GM21529 (cell line): ENCODE results near the gene RFTN2.
"Not testable (repeated sequence)": the region's sequence is repeated elsewhere in the genome, so short reads cannot be mapped to it uniquely, and the experiment has no call there.

ENCODE experiments used
- ATAC-seq: cut with Tn5 transposase; IDR thresholded peaks from one replicate; pipeline ENCODE4 v1.9.1; 2021; ENCODE audit not compliant: unreplicated experiment

The RFTN2 gene

DNA sequence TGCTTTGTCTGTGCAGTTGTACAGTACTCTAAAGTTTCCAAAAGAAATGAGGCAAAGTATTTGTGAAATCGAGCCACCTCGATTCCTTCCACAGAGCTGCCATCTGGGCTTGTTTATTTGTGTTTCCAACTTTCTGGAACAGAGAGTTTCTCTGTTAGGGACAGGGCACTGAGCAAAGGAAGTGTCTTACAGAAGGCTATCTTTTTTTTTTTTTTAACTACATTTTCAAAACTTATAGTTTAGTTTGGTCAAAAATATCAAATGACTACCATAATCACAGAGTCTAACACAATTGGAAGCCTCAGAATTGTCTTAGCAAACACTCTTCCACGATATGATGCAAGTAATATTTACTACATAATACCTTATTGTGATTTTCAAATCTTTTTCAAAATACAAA lies 796 bp downstream of the RFTN2 start:
- ATAC-seq = no peak

DNA sequence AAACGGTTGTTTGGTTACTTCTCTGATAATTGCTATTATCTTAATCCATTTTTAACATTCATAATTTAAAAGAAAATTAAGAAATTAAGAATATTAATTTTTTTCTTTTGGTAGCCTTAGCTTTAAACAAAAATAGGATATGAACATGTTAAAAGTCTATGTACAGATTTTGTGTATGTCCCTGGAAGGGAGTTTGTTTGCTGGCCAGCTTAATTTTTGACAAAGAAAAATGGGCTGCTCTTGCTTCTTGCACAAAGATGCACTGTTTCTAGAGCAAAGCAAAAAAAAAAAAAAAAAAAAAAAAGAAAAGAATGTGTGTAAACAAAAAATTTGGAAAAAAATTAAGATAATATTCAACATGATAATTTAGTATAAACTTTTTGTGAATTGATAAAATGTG lies 1.3 kb downstream of the RFTN2 start:
- no peak for ATAC-seq

DNA sequence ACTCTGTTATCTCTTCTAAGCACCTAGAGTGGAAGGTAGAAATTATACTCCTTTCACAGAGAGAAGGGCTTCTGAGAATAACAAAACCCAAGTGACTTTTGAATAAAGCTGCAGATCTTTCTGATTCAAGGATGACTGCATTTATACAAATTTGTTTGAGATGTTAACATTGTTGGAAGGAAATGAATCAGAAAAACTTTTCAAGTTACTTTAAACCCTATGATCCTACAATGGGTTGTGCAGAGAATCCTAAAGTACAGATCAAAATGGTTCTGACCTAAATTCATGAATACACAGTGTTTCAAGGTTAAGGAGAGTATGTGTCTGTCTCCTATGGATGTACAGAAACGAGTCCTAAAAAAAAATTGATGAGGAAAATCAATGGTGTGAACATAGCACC lies 1.8 kb downstream of the RFTN2 start:
- ATAC-seq = no peak

DNA sequence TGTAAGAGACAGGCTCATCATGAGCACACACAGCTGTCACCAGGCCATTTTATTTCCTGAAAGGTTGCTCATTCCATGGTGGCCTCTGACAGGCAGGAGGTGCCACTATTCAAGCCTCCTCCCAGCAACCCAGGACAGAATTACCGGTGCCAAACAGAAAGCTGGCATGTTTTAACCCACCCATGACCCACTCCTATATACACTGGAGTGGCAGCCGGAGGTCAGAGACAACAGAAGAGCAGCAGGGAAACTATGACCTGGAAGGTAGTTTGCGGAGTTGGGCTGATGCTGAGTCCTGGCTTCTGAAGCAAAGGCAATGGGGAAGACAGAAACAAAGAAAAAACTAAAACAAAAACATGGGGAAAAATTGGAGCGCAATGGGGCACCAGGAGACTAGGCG lies 2.3 kb downstream of the RFTN2 start:
- no peak for ATAC-seq

DNA sequence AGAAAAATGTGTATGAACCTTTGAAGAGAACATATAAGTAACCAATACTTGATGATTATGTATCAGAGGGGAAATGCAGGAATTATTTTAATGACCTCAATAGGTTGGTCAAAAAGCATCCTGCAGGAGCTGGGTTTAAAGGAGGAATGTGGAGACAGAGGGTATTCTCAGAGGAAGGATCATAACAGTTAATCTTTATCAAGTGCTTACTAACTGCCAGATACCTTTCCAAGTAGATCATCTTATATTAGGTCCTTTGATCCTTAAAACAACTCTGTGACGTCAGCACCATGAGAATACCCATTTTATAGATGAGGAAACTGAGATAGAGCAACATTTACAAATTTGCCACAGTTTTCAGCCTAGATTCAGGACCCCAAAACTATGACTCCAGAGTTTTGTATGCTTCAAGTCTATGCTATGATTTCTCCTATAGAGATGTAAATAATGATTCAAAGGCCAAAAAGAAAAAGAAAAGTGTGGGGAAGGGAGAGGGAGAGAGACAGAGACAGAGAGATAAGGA lies 3.0 kb downstream of the RFTN2 start:
- no peak for ATAC-seq

DNA sequence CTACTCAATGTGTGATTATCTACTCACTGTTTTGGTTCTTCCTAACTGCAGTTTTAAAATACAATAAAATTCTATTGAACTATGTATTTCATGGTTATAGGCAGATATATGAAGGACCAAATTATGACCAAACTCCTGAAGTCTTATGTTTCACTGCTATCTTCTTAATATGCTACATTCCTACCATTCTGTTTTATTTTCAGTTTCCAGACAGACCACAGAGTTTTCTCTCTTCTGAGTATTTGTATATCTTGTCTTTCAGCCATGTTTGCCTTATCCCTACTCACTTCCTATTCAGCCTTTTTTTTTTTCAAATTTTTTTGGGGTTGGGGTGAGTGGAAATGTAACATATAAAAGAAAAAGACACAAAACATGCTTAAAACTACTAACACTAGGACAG lies 6.3 kb downstream of the RFTN2 start:
- no peak for ATAC-seq

DNA sequence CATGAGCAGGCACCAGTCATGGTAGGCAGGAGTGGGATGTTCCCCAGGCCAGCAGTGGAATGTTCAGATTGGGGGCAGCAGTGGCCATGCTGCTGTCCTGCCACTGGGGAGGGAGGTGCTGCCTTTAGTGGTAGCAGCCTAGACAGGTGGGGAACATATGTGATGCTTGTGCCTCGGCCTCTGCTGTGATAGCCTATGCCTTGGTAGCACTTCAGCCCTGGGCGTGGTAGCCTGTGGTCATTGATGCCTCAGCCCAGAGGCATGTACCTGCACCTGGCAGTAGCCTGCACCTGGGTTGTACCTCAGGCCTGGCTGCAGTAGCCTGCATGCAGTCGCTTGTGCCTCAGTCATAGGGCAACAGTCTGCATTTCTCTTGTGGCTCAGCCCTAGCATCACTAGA lies 7.1 kb downstream of the RFTN2 start:
- no peak for ATAC-seq

DNA sequence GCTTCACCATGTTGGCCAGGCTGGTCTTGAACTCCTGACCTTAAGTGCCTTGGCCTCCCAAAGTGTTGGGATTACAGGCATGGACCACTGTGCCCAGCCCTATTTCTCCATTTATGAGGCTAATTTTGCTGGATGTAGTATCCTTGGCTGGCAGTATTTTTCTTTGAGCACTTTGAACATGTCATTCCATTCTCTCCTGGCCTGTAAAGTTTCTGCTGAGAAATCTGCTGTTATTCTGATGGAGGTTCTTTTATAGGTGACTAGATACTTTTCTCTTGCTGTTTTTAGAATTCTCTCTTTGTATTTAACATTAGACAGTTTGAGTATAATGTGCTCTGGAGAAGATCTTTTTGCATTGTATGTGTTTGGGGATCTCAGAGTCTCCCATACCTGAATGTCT lies 9.1 kb downstream of the RFTN2 start:
- no peak for ATAC-seq

DNA sequence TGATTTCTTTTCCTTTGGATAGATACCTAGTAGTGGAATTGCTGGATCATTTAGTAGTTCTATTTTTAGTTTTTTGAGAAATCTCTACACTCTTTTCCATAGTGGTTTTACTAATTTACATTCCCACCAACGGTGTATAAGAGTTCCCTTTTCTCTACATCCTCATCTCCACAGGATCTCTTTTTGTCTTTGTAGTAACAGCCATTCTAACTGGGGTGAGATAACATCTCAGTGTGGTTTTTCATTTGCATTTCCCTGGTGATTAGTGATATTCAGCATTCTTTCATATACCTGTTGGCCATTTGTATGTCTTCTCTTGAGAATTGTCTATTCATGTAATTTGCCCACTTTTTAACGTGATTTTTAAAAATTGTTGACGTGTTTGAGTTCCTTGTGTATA lies 13.8 kb downstream of the RFTN2 start:
- no peak for ATAC-seq

DNA sequence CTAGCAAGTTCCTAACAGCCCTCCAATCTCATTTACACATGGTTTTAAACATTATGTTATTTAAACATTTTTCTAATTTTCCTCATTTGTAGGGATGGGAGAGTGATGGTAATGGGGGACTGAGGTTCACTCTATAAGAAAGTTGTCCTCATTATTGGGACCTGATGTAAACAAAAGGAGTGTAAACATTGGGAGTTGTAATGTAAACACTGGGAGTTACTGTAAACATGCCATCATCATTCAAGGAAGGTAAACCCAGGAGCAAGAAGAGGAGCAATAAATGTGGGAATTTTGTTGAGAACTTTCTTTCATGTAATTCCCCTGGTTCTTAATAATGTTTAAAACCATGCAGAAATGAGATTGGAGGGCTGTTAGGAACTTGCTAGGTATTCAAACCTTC lies 17.8 kb downstream of the RFTN2 start:
- no peak for ATAC-seq

DNA sequence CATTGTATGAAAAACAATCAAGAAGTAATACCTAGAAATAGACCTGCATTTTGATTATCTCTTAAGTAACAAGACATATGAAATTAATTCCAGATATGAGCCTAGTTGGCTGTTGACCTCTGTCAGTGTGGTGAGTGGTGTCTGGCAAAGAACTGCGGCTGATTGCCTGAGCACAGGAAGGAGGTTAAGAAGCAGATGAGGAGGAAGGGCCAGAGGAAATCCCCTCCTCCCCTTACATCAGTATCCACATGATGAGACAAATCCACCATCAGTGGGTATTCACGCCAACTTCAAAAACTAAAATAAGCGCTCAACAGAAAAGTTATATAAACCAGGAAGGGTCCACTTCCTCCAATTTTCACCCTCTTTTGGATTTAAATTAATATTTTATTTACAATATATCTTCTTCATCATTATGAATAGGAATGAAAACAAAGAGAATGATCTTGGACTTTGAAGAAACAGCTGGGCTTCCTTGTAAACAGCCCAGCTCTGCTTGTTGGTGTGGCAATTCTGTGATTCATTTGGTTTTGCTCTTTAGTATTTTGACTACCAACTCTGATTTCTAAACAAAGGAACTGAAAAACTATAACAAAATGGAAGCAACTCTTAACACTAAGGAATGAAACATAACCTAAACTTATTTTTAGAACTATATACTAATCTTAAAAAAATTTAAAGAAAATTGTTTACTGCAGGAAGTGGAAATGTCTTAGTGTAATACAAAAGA lies 27.3 kb downstream of the RFTN2 start:
- ATAC-seq = no peak

DNA sequence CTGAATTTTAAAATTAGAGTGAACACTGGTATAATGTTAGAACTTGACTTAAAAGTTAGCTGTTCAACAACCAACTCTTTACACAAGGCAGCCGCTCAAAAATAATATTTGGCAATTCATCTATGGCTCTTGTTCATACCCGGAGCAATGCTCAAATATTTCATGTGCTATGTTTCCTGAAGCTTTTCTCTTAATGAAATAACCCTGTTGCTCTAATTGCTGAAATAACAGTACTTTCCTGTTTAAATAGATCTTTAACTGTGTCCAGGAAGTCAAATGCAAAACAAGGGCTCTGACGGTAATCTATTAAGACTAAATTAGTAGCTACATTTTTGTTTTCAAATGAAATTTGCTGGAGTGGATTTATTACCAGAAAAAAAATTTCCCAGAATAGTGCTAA lies 33.7 kb downstream of the RFTN2 start:
- ATAC-seq = no peak

DNA sequence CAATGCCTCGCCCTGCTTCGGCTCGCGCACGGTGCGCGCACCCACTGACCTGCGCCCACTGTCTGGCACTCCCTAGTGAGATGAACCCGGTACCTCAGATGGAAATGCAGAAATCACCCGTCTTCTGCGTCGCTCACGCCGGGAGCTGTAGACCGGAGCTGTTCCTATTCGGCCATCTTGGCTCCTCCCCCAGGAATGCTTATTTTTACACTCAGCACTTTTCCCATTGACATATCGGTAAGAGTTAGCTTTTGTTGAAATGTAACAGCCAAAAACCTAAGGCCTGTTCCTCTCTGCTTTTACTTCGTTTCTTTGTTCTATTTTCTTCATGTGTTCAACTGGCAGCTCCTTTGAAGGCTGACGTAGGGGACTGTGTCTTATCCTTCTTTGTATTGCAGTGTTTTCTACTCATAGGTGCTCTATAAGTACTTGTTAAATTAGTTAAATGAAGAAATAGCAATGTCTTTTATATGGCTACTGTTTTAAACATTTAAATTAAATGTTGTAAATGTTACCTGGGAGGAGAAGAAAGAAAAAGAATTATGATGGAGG lies 34.7 kb downstream of the RFTN2 start:
- not testable (repeated sequence) for ATAC-seq

DNA sequence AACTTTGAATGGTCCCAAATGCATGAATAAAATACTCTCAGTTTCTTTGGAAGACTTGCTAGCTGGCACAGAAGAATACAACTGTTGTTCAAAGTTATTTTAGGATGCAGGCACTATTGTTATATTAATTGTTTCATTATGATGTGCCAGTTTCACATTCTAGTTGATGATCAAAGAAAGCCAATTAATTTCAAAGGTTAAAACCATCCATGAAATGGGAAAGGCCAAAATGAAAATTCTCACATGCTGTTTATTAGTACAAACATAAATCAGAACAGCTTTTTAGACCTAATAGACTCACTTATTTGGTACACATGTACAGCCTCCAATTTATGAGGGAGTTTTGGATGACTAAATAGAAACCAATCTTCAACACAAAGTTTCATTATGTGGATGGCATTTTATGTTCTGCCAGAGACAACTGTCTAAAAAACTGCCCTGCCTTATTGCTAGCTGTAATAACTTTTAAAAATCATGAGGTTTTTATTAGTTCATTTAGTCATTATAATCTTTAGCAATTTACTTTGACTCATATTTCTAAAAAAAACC lies 42.2 kb downstream of the RFTN2 start:
- ATAC-seq = no peak

DNA sequence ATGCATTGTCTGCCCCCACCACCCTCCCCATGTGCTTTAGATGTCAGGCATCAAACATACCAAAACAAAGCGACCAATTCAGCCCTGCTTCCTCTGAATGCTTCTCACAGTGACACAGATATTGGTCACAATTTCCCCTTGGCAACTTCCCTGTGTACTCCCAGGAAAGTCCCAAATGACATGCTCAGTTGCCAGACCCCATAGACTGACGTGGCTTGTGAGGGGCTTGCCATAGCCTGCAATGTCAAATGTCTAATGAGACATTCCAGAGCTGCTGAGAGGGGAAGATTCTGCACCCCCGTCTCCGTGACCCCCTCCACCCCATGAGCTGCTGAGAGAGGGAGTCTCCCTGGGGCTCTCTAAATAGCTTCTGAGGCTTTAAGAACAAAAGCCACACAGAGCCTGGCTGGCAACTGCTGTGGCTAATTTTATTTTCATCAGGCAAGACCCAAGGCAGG lies 47.3 kb downstream of the RFTN2 start:
- peak; percentile 67 for ATAC-seq

DNA sequence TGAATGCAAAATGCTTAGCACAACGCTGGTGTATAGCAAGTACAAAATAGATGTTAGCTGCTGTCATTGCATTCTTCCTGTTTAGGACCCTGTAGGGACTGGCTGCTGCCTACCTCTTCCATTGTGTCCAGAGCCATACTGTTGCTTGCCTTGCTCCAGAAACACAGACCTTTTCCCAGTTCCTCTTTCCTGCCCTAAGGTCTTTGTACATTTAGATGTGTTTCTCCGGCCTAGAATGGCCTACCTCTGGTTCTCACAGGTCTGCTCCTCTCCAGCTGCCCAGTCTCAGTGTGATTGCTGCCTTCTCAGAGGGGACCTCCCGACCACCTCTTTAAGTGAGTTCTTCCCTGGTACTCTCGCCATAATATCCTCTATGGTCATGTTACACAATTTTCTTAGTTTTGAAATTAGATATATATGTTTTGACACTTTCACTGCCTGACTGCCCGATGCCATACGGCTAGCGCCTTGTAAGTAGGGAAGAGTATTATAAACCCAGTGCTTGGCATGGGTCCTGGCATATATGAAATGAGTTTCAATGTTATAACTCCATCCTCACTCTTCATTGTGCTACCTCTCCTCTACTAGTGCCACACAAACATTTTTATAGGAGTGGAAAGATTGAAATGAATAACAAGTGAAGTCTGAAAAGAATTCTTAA lies 48.3 kb downstream of the RFTN2 start:
- ATAC-seq = no peak

DNA sequence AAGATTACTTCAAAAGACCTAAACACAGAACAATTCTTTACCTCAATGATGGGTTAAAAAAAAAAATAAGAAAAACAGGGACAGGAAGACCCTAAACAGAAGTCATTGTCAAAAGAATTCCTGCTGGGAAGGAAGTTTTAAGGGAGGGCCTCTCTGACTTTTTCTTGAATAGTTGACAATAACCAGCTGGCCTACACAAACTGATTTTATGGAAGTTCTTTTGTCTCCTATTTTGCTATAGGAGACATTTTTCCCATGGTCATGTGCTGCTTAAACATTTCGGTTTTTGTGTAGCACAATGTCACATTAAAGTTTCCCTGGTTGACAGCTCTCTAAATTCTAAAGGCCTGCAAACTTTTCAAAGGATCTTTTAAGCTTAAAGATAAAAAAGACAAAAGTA lies 55.3 kb downstream of the RFTN2 start:
- ATAC-seq = no peak

DNA sequence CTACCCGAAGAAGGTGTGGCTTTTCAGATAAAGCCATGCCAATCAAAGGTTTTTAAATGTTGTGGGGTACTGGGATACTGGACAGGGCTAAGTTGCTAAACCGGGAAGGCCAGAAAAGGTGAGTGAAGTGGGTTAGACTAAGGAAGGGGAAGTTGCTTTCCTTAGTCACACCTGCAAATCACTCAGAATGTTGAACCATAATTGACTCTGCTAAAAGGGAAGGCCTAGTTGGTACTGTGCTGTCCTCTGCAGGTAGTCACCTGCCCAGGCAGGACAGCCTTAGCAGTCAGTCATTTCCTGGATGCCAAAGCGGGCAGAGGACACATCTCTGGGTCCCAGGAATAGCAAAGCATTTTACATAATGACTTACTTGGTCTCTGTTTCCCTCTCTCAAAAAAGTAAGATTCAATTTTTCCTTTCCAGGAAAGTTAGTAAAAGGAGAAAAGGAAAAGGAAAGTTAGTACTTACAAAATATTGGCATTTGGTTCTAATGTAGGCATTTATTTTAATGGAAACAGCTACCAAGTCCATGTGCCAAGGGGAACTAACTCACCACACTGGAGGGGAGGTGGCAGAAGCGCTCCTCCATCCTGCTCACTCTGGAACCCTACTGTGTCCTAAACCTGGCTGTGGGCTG lies 60.3 kb downstream of the RFTN2 start:
- ATAC-seq = no peak

DNA sequence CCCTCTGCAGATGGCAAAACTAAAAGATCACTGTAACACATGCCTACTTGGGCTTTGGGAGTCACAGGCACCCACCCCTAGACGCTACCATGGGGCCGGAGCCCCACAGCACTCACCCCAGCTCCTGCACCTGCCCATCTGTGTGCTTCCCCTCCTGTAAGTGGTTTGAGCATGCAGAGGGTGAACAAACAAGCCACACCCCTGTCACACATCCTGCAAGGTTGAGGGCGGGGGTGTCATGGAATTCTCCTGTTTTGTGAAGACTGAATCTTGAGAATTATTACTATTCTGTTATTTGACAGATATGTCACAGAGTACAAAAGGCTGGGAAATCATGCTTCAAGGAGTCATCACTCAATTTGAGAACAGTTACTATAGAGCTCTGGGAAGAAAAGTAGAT lies 60.9 kb downstream of the RFTN2 start:
- ATAC-seq = no peak

DNA sequence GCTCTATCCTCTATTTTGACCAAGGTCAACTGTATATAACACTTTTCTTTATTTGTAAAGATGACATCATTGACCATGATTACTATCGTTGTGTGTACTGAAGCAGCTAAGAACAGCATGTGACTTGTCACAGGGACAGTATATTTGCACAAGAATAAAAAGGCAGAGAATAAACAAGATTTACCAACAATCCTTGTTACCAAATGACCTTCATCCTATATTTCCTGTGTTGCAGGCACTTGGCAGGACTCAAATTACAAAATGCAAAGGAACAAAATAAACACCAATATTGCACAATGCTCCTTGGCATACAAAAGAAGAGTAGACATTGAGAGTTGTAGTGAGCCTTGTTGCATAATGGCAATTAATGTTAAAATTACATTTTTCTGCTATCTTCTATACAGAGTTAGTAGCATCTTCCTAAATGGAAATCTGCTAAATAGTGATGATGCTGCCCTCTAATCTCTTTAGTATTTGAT lies 61.8 kb downstream of the RFTN2 start:
- no peak for ATAC-seq

DNA sequence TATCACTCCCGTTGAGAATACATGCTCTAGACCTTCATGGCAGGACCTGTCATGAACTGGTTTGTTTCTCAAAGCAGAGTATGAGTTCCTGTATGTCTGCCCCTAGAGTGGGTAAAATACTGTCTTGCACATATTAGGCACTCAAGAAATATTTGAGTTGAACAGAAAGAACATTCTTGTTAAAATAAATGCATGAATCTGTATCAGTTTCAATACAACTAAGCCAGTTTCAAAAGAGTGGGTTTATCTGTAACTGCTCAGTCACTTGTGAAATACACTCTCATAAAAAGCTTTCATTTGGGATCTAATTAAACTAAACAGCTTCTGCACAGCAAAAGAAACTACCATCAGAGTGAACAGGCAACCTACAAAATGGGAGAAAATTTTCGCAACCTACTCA lies 69.2 kb downstream of the RFTN2 start:
- ATAC-seq = peak; percentile 84
